ENCODE data around the gene TGFB3. TPM values are rescaled to one million over a fixed set of nuclear protein-coding genes. Genes with fewer than 3 reads are reported as not detected.

The TGFB3 gene
- polyA plus RNA-seq, 1 donor (not counting 4 experiments of a cell fraction or from before 2014, with no cell fraction given), result 1.1 TPM

DNA sequence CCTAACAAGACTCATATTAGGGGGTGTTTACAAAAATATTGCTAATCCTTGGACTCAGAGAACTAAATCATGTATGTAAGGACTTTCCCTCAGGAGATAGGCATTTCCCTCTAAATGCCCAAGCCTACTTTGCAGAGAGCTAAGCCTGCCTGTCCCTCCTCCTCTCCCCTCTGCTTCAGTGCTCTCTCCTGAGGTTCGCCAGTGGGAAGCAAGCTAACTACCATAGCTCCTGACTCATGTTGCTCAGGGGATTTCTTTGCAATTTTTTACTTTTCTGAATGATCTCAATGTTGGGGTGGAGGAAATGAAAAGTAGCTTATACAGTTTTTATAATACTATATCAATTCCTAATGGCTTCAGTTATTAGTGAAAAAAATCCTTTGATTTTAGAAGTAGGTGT is 33.4 kb upstream of the TGFB3 start:
- H3K9ac ChIP-seq (ENCODE audit: control insufficient read depth, extremely low read depth, insufficient read depth, low read length), result no peak overlapping the region
- H3K4me3 ChIP-seq (ENCODE audit: control insufficient read depth in 2 of 3, extremely low read depth in 1 of 3, insufficient read depth in 2 of 3, low read depth in 1 of 3, low read length in 3 of 3), result no peak overlapping the region
- H3K9me1 ChIP-seq (ENCODE audit: control insufficient read depth, extremely low read depth, insufficient read depth, low read length), result no peaks in the 10 kb centered on the region
- H3K4me1 ChIP-seq (ENCODE audit: control insufficient read depth, extremely low read depth, insufficient read depth, low read length), result no peaks in the 10 kb centered on the region
- H3K79me2 ChIP-seq (ENCODE audit: control insufficient read depth, insufficient read depth, low read length), result peaks cover 4% of the 10 kb centered on the region
- peaks cover 0 to 12% of the 10 kb centered on the region in 2 experiments for H3K36me3 ChIP-seq (ENCODE audit: control insufficient read depth in 2 of 2, extremely low read depth in 1 of 2, insufficient read depth in 2 of 2, low read length in 2 of 2)
- H3K9me3 ChIP-seq (ENCODE audit: control insufficient read depth, low read depth, low read length), result no peaks in the 10 kb centered on the region
- no peak overlapping the region for H3K4me2 ChIP-seq (ENCODE audit: control insufficient read depth, extremely low read depth, insufficient read depth, low read depth, low read length)
- H3K27ac ChIP-seq (ENCODE audit: control insufficient read depth, insufficient read depth, low read length), result no peak overlapping the region
- H4K20me1 ChIP-seq (ENCODE audit: control insufficient read depth, extremely low read depth, insufficient read depth, low read length), result no peaks in the 10 kb centered on the region
- TF ChIP-seq CTCF (optimal IDR thresholded peaks at IDR 0.05 in 1 of 3, IDR thresholded peaks at IDR 0.05 in 1 of 3, conservative IDR thresholded peaks at IDR 0.05 in 1 of 3; ENCODE audit: extremely low read depth in 1 of 3, insufficient read depth in 2 of 3, low read length in 3 of 3) (no peak), EZH2 (IDR thresholded peaks at IDR 0.05; ENCODE audit: low read length) (no peak)
- FAIRE-seq (no peak), DNase-seq (ENCODE audit: low read depth, low spot score) (no peak)
- H3K27me3 ChIP-seq (ENCODE audit: control insufficient read depth, extremely low read depth, insufficient read depth, low read length), result no peaks in the 10 kb centered on the region
- H2AFZ ChIP-seq (ENCODE audit: control insufficient read depth, low read length), result no peak overlapping the region
- dilution Hi-C loops (cut with MboI; ENCODE audit: extremely low pct_ligation_motif_present, low sequenced_read_pairs), result no loop called here

DNA sequence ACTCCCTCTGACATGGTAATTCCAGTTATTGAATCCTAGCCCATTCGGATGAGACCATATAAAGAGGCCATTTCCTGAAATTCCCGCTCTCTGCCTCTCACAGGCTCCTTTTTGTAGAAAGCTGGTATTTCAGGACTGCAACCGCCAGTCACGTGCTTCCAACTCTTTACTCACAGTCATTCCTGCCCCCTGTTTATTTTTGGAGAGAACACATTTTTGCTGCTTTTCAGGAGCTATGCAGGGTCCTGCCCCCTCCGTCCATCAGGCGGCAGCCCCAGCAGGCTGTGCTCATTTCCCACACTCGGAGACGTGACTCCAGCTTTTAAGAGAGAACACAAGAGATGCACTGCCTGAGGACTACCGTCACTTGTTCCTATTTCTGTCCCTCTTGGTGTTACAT is 30.6 kb upstream of the TGFB3 start:
- no peaks in the 10 kb centered on the region for H4K20me1 ChIP-seq (ENCODE audit: control insufficient read depth, extremely low read depth, insufficient read depth, low read length)
- no peak for TF ChIP-seq EZH2 (IDR thresholded peaks at IDR 0.05; ENCODE audit: low read length)
- no peak for TF ChIP-seq CTCF (optimal IDR thresholded peaks at IDR 0.05 in 1 of 3, IDR thresholded peaks at IDR 0.05 in 1 of 3, conservative IDR thresholded peaks at IDR 0.05 in 1 of 3; ENCODE audit: extremely low read depth in 1 of 3, insufficient read depth in 2 of 3, low read length in 3 of 3)
- H2AFZ ChIP-seq (ENCODE audit: control insufficient read depth, low read length), result no peak overlapping the region
- no peaks in the 10 kb centered on the region for H3K27me3 ChIP-seq (ENCODE audit: control insufficient read depth, extremely low read depth, insufficient read depth, low read length)
- H3K9me1 ChIP-seq (ENCODE audit: control insufficient read depth, extremely low read depth, insufficient read depth, low read length), result no peaks in the 10 kb centered on the region
- H3K79me2 ChIP-seq (ENCODE audit: control insufficient read depth, insufficient read depth, low read length), result peaks cover 4% of the 10 kb centered on the region
- H3K9me3 ChIP-seq (ENCODE audit: control insufficient read depth, low read depth, low read length), result no peaks in the 10 kb centered on the region
- no peak overlapping the region for H3K4me3 ChIP-seq (ENCODE audit: control insufficient read depth in 2 of 3, extremely low read depth in 1 of 3, insufficient read depth in 2 of 3, low read depth in 1 of 3, low read length in 3 of 3)
- no peak overlapping the region for H3K9ac ChIP-seq (ENCODE audit: control insufficient read depth, extremely low read depth, insufficient read depth, low read length)
- H3K36me3 ChIP-seq (ENCODE audit: control insufficient read depth in 2 of 2, extremely low read depth in 1 of 2, insufficient read depth in 2 of 2, low read length in 2 of 2), result peaks cover 0 to 15% of the 10 kb centered on the region in 2 experiments
- dilution Hi-C loops (cut with MboI; ENCODE audit: extremely low pct_ligation_motif_present, low sequenced_read_pairs), result no loop called here
- H3K4me2 ChIP-seq (ENCODE audit: control insufficient read depth, extremely low read depth, insufficient read depth, low read depth, low read length), result no peak overlapping the region
- no peaks in the 10 kb centered on the region for H3K4me1 ChIP-seq (ENCODE audit: control insufficient read depth, extremely low read depth, insufficient read depth, low read length)
- FAIRE-seq, result no peak
- no peak overlapping the region for H3K27ac ChIP-seq (ENCODE audit: control insufficient read depth, insufficient read depth, low read length)
- DNase-seq (ENCODE audit: low read depth, low spot score), result no peak
